PC-9 (cell line): Measurements from ENCODE around the gene DUSP7.

ENCODE experiments used
- CTCF ChIP-seq: fragments of 200-600 bp; sonication (generic); conservative IDR thresholded peaks from 2 replicates; pipeline ENCODE4 v1.6.1; 2017; ENCODE audit warnings: mixed run types, antibody characterized with exemption, mild to moderate bottlenecking, moderate library complexity
- EZH2 ChIP-seq: fragments of 200-600 bp; sonication (generic); IDR thresholded peaks from 2 replicates; pipeline ENCODE4 v1.8.0; 2017; ENCODE audit warnings: antibody characterized with exemption, low read depth

- TF ChIP-seq CTCF (no peak), EZH2 (no peak)
These were observed 23.6 kb upstream of the DUSP7 start for GRCh38 chr3:52079958-52080357.
